ENCODE measurements around the gene FBF1.

- TF ChIP-seq YY1 (IDR thresholded peaks at IDR 0.05; ENCODE audit: insufficient read depth, insufficient read length) = no peak
- TF ChIP-seq SUZ12 (IDR thresholded peaks at IDR 0.05; ENCODE audit: extremely low read depth, insufficient read depth, insufficient read length) = no peak
Observed at GRCh38 chr17:75875940-75876189, 65.0 kb downstream of the FBF1 start.
